Neural cell (in vitro differentiated cells): ENCODE data around the gene HTATSF1. TPM values are rescaled to one million over a fixed set of nuclear protein-coding genes. Genes with fewer than 3 reads are reported as not detected.

ENCODE experiments used
- H2AFZ ChIP-seq: fragments of 200-600, 300-800 bp; sonication (generic), shearing (Covaris generic); 2 replicates; pipeline ENCODE4 v1.6.0; 2014; ENCODE audit warnings: low read depth, mild to moderate bottlenecking, antibody characterized with exemption, low read length, moderate library complexity
- H3F3A ChIP-seq: fragments of 200-600 bp; shearing (Covaris generic); 2 replicates; pipeline ENCODE4 v1.6.1; 2016; ENCODE audit warnings: mild to moderate bottlenecking, moderate library complexity, mixed read lengths, antibody characterized with exemption, low read length; ENCODE audit not compliant: insufficient read depth, poor library complexity, severe bottlenecking
- H3K27ac ChIP-seq: fragments of 200-600, 300-800 bp; sonication (generic), shearing (Covaris generic); 2 replicates; pipeline ENCODE4 v1.5.1; 2014; ENCODE audit warnings: mild to moderate bottlenecking, low read length, moderate library complexity
- H3K27me3 ChIP-seq: fragments of 300-800, 200-600 bp; sonication (generic), shearing (Covaris generic); 2 replicates; pipeline ENCODE4 v1.6.0; 2014; ENCODE audit warnings: mild to moderate bottlenecking, low read depth, low read length, moderate library complexity; ENCODE audit not compliant: insufficient read depth
- H3K36me3 ChIP-seq: fragments of 300-800, 200-600 bp; sonication (generic), shearing (Covaris generic); 2 replicates; pipeline ENCODE4 v1.5.1; 2014; ENCODE audit warnings: mild to moderate bottlenecking, antibody characterized with exemption, low read length, moderate library complexity; ENCODE audit not compliant: insufficient read depth
- H3K4me2 ChIP-seq: fragments of 300-800, 200-600 bp; sonication (generic), shearing (Covaris generic); 2 replicates; pipeline ENCODE4 v1.6.0; 2014; ENCODE audit warnings: mild to moderate bottlenecking, low read length
- H3K4me3 ChIP-seq: fragments of 300-800, 200-600 bp; sonication (generic), shearing (Covaris generic); 2 replicates; pipeline ENCODE4 v1.5.1; 2014; ENCODE audit warnings: mild to moderate bottlenecking, low read length, moderate library complexity
- H3K79me2 ChIP-seq: fragments of 200-600 bp; shearing (Covaris generic); replicated peaks from 2 replicates; pipeline ENCODE4 v1.6.0; 2014; ENCODE audit warnings: mild to moderate bottlenecking, low read length, moderate library complexity; ENCODE audit not compliant: insufficient read depth
- H3K9ac ChIP-seq: fragments of 300-800, 200-600 bp; sonication (generic), shearing (Covaris generic); 2 replicates; pipeline ENCODE4 v1.6.1; 2016; ENCODE audit warnings: mild to moderate bottlenecking, low read length, mixed read lengths
- H3K9me2 ChIP-seq: fragments of 200-600 bp; shearing (Covaris generic); 2 replicates; pipeline ENCODE4 v1.6.1; 2016; ENCODE audit warnings: mild to moderate bottlenecking, low read length, mixed read lengths; ENCODE audit not compliant: insufficient read depth
- H3K9me3 ChIP-seq: fragments of 200-600, 300-800 bp; sonication (generic), shearing (Covaris generic); 2 replicates; pipeline ENCODE4 v1.6.1; 2016; ENCODE audit warnings: mild to moderate bottlenecking, mixed run types, low read length, moderate library complexity, mixed read lengths
- H4K20me1 ChIP-seq: fragments of 200-600 bp; shearing (Covaris generic); 2 replicates; pipeline ENCODE4 v1.6.1; 2016; ENCODE audit warnings: mild to moderate bottlenecking, mixed run types; ENCODE audit not compliant: insufficient read depth
- CTCF ChIP-seq: fragments of 450-650 bp; IDR thresholded peaks from 2 replicates; pipeline ENCODE4 v1.5.1; 2014; ENCODE audit warnings: antibody characterized with exemption, mild to moderate bottlenecking, moderate library complexity; ENCODE audit not compliant: poor library complexity, severe bottlenecking
- EP300 ChIP-seq: fragments of 450-650 bp; conservative IDR thresholded peaks from 2 replicates; pipeline ENCODE4 v1.6.1; 2014; ENCODE audit warnings: antibody characterized with exemption, mild to moderate bottlenecking, moderate library complexity; ENCODE audit not compliant: poor library complexity, severe bottlenecking
- EZH2 ChIP-seq: fragments of 200-600, 300-800 bp; shearing (Covaris generic), sonication (generic); IDR thresholded peaks from 2 replicates; pipeline ENCODE4 v1.6.1; 2014; ENCODE audit warnings: antibody characterized with exemption, low read length, borderline replicate concordance, mild to moderate bottlenecking; ENCODE audit not compliant: insufficient read depth, poor library complexity, severe bottlenecking
- MXI1 ChIP-seq: fragments of 450-650 bp; conservative IDR thresholded peaks from 2 replicates; pipeline ENCODE4 v1.6.1; 2014; ENCODE audit warnings: antibody characterized with exemption, mild to moderate bottlenecking; ENCODE audit not compliant: poor library complexity, severe bottlenecking
- POLR2AphosphoS5 ChIP-seq: IDR thresholded peaks from 2 replicates; pipeline ENCODE4 v1.6.1; 2012
- RAD21 ChIP-seq: fragments of 450-650 bp; conservative IDR thresholded peaks from 2 replicates; pipeline ENCODE4 v1.6.1; 2014; ENCODE audit warnings: antibody characterized with exemption, mild to moderate bottlenecking, moderate library complexity
- SMC3 ChIP-seq: fragments of 450-650 bp; conservative IDR thresholded peaks from 2 replicates; pipeline ENCODE4 v1.6.1; 2014; ENCODE audit warnings: antibody characterized with exemption, mild to moderate bottlenecking, moderate library complexity; ENCODE audit not compliant: poor library complexity
- TAF1 ChIP-seq: IDR thresholded peaks from 2 replicates; pipeline ENCODE4 v1.6.1; 2012; ENCODE audit warnings: low read depth
- polyA plus RNA-seq: library from polyadenylated mRNA; depleted of rRNA; stranded (reverse); fragments of >200 nt; gene quantifications from 2 replicates; pipeline ENCODE4 v1.2.3, GENCODE V29; 2014
- TF ChIP-seq, protein P1 (sequence below): IDR thresholded peaks from 2 replicates; pipeline ENCODE4 v1.6.1; 2012; ENCODE audit warnings: borderline replicate concordance

HTATSF1 gene
- polyA plus RNA-seq, 1 donor from 2014 or later: 137 TPM

GRCh38 chrX:136491832-136492231, 5.6 kb upstream of the HTATSF1 start:
- TF ChIP-seq EP300 (no peak), MXI1 (no peak), RAD21 (no peak)
- Histone ChIP-seq H3K27me3 (no peaks in the 10 kb centered on the region), H3F3A (no peaks in the 10 kb centered on the region), H4K20me1 (no peaks in the 10 kb centered on the region), H2AFZ (no peak overlapping the region), H3K9me3 (no peaks in the 10 kb centered on the region), H3K36me3 (no peaks in the 10 kb centered on the region), H3K4me2 (no peak overlapping the region), H3K27ac (no peak overlapping the region), H3K9me2 (no peaks in the 10 kb centered on the region), H3K4me3 (no peak overlapping the region), H3K79me2 (no peaks in the 10 kb centered on the region), H3K9ac (no peak overlapping the region)

- H4K20me1 ChIP-seq: no peaks in the 10 kb centered on the region
- H3K9me3 ChIP-seq: no peaks in the 10 kb centered on the region
- H3K27me3 ChIP-seq: no peaks in the 10 kb centered on the region
- H2AFZ ChIP-seq: no peak overlapping the region
- no peak overlapping the region for H3K27ac ChIP-seq
- H3K36me3 ChIP-seq: no peaks in the 10 kb centered on the region
- no peaks in the 10 kb centered on the region for H3F3A ChIP-seq
- H3K79me2 ChIP-seq: peaks cover 2% of the 10 kb centered on the region
- H3K4me2 ChIP-seq: no peak overlapping the region
- H3K4me3 ChIP-seq: no peak overlapping the region
- H3K9me2 ChIP-seq: no peaks in the 10 kb centered on the region
- no peak for TF ChIP-seq TAF1
- TF ChIP-seq SMC3: no peak
- TF ChIP-seq CTCF: no peak
- no peak for TF ChIP-seq EP300
- no peak for TF ChIP-seq MXI1
- no peak for TF ChIP-seq POLR2AphosphoS5
- TF ChIP-seq RAD21: no peak
- TF ChIP-seq, protein P1, sequence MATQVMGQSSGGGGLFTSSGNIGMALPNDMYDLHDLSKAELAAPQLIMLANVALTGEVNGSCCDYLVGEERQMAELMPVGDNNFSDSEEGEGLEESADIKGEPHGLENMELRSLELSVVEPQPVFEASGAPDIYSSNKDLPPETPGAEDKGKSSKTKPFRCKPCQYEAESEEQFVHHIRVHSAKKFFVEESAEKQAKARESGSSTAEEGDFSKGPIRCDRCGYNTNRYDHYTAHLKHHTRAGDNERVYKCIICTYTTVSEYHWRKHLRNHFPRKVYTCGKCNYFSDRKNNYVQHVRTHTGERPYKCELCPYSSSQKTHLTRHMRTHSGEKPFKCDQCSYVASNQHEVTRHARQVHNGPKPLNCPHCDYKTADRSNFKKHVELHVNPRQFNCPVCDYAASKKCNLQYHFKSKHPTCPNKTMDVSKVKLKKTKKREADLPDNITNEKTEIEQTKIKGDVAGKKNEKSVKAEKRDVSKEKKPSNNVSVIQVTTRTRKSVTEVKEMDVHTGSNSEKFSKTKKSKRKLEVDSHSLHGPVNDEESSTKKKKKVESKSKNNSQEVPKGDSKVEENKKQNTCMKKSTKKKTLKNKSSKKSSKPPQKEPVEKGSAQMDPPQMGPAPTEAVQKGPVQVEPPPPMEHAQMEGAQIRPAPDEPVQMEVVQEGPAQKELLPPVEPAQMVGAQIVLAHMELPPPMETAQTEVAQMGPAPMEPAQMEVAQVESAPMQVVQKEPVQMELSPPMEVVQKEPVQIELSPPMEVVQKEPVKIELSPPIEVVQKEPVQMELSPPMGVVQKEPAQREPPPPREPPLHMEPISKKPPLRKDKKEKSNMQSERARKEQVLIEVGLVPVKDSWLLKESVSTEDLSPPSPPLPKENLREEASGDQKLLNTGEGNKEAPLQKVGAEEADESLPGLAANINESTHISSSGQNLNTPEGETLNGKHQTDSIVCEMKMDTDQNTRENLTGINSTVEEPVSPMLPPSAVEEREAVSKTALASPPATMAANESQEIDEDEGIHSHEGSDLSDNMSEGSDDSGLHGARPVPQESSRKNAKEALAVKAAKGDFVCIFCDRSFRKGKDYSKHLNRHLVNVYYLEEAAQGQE: no peak
- no peak for TF ChIP-seq EZH2
- H3K9ac ChIP-seq: no peak overlapping the region
These were observed 4.4 kb upstream of the HTATSF1 start for GRCh38 chrX:136493011-136493410.

DNA sequence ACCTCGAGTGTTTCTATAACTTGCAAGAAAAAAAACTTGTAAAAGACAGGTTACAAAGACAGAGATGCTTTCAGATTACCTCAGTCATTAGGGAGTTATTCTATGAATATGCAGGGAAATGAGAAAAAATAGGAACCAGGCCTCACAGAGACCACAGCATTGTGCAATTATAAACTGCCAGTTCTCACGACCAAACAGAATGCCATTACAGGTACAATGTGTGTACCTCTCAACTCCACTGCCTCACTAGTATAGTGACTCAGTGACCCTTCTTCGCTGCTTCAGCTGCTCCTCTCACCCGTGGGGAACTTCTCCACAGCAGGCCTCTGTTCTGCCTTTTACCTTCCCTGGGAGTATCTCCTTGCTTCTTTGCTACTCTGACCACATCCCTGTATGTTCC, 2.3 kb upstream of the HTATSF1 start:
- Histone ChIP-seq H4K20me1 (no peaks in the 10 kb centered on the region), H2AFZ (no peak overlapping the region), H3K4me2 (no peak overlapping the region), H3K27me3 (no peaks in the 10 kb centered on the region), H3K9me3 (no peaks in the 10 kb centered on the region), H3K79me2 (peaks cover 22% of the 10 kb centered on the region), H3F3A (no peaks in the 10 kb centered on the region), H3K9ac (no peak overlapping the region), H3K4me3 (no peak overlapping the region), H3K9me2 (no peaks in the 10 kb centered on the region), H3K36me3 (no peaks in the 10 kb centered on the region), H3K27ac (no peak overlapping the region)
- no peak for TF ChIP-seq MXI1
- no peak for TF ChIP-seq RAD21
- TF ChIP-seq CTCF: no peak
- TF ChIP-seq, protein P1: no peak
- TF ChIP-seq EZH2: no peak
- TF ChIP-seq SMC3: no peak
- no peak for TF ChIP-seq TAF1
- no peak for TF ChIP-seq EP300
- no peak for TF ChIP-seq POLR2AphosphoS5
